Measurements from ENCODE around the gene MXI1.
"Not testable (repeated sequence)": the region's sequence is repeated elsewhere in the genome, so short reads cannot be mapped to it uniquely, and the experiment has no call there.

MXI1 gene

DNA sequence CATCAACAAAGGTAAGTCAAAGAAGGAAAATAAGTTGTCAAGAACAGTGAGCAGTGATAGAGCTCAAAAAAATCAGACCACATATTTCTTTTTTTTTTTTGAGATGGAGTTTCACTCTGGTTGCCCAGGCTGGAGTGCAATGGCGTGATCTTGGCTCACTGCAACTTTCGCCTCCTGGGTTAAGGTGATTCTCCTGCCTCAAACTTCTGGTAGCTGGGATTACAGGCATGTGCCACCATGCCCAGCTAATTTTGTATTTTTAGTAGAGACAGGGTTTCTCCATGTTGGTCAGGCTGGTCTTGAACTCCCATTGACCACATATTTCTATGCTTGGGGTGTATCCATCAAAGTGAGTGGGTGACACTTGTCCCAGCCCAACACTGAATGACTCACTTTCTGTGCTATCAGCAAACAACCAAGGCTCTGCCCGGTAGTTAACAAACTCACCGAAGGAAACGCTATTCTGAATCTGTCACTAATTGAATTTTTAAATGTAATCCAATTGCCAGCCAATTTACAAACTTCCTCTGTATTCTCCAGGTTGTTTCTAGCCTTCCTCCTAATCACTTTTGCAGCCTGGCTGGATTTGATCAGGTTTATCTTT, 116.9 kb downstream of the MXI1 start:
- intact Hi-C loops (cut with micrococcal nuclease) = no loop called here
- peaks cover 4% of the 10 kb centered on the region for H3K9me3 Mint-ChIP-seq
- H3K4me1 Mint-ChIP-seq (ENCODE audit: low read depth) = no peaks in the 10 kb centered on the region
- H3K4me3 Mint-ChIP-seq = no peak overlapping the region
- no peaks in the 10 kb centered on the region for H3K36me3 Mint-ChIP-seq (ENCODE audit: low read depth)
- H3K27ac Mint-ChIP-seq = no peak overlapping the region
- peaks cover 14% of the 10 kb centered on the region for H3K27me3 Mint-ChIP-seq

DNA sequence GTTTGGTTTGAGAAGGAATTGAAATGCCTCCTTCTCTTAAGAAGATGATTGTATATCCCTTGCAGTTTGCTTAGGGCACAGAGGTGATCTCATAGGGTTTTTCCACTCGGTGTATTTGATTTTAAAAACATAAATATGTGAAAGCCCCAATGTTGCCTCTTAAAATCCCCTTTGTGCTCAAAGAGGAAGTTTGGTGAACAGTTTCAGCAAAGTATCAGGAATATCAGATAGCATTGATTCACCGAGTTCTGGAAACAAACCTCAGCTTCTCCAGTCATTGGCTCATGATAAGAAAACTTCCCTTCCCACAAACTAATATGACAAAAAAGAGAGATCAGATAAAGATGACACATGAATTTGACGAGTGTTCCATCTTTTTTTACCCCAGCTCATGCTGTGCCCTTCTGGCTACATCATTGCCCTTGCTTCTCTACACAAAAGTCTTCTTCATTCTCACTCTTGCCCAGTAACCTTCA, 117.4 kb downstream of the MXI1 start:
- peaks cover 14% of the 10 kb centered on the region for H3K27me3 Mint-ChIP-seq
- no peaks in the 10 kb centered on the region for H3K36me3 Mint-ChIP-seq (ENCODE audit: low read depth)
- H3K27ac Mint-ChIP-seq = no peak overlapping the region
- intact Hi-C loops (cut with micrococcal nuclease) = no loop called here
- peaks cover 10% of the 10 kb centered on the region for H3K9me3 Mint-ChIP-seq
- no peak overlapping the region for H3K4me3 Mint-ChIP-seq
- no peaks in the 10 kb centered on the region for H3K4me1 Mint-ChIP-seq (ENCODE audit: low read depth)

DNA sequence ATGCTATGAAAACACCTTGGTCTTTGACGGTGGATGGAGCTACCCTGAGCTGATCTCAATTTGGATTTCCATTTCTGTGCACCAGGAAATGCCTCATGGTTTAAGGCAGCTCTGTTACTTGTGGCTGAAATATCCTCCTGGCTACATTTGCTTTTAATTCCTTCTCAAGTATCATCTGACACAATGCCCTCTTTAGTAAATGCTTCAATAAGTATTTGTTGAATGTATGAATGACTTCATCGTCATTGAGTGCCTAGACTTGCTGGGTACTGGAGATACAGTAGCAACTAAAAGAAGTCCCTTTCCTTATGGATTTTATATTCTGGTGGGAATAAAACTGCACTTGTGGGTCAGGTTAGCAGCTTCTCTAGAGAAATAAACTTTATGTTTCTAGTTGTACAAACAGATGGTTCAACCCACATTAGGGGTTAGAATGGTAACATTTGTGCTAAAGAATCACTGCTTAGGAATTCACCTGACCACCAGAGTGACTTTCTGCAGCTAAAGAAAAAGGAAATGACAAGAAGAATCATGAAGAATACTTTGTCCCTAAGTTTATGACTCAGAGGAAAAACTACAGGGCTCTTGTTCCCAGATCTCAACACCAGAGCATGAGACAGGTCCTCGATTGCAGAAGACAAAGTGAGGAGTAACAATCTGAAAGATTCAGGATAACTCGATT, 119.1 kb downstream of the MXI1 start:
- intact Hi-C loops (cut with micrococcal nuclease) = no loop called here
- H3K4me1 Mint-ChIP-seq (ENCODE audit: low read depth) = no peaks in the 10 kb centered on the region
- no peak overlapping the region for H3K27ac Mint-ChIP-seq
- peaks cover 26% of the 10 kb centered on the region for H3K9me3 Mint-ChIP-seq
- peaks cover 14% of the 10 kb centered on the region for H3K27me3 Mint-ChIP-seq
- no peak overlapping the region for H3K4me3 Mint-ChIP-seq
- H3K36me3 Mint-ChIP-seq (ENCODE audit: low read depth) = no peaks in the 10 kb centered on the region

DNA sequence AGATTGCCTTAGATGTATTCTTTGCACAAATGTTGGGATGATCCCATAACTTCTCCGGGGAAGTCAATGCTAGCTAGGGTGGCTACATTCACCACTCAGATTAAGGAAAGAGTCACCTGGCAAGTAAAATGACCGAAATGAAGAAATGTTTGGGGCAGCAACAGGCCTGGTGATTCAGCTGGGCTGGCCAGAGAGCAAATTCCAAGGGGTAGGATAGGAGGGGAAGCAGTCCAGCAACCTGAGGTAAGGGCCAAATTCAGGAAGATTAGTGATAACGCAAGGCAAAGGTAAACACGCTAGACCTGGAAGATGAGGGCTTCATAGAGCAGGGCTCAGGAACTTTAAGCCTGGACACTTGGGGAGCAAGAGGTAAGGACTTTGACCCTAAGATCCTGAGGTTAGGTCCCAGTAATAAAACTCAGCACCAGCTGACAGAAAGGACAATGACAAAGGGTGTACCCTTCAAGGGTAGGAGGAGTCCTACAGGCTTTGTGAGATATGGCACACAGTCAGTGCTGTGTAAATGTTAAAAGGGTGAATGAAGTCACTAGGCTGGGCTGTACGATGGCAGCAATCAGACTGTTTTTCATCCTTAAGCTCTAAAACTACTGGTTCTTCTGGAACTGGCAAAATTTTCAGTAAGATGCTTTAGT, 120.0 kb downstream of the MXI1 start:
- peaks cover 12% of the 10 kb centered on the region for H3K27me3 Mint-ChIP-seq
- H3K4me1 Mint-ChIP-seq (ENCODE audit: low read depth) = no peaks in the 10 kb centered on the region
- H3K4me3 Mint-ChIP-seq = no peak overlapping the region
- no peaks in the 10 kb centered on the region for H3K36me3 Mint-ChIP-seq (ENCODE audit: low read depth)
- intact Hi-C loops (cut with micrococcal nuclease) = no loop called here
- H3K9me3 Mint-ChIP-seq = peaks cover 27% of the 10 kb centered on the region
- H3K27ac Mint-ChIP-seq = no peak overlapping the region

DNA sequence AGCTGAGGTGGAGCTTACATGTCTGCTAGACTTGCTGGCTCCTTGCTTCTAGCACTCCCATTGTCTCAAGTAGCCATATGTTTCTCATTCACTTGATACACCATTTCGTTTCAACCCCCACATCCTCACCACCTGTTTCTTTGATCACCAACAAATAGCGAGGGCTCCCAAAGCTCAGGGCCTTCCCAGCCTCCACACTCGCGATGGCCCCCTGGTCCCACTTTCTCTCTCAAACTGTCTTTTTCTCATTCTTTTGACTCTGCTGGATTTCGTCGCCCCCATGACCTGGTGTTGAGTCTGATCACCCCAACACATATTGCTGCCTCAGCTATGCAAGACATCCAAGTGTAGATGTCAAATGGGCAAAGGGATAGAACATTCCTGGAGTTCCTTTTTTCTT, 123.3 kb downstream of the MXI1 start:
- intact Hi-C loops (cut with micrococcal nuclease) = no loop called here

DNA sequence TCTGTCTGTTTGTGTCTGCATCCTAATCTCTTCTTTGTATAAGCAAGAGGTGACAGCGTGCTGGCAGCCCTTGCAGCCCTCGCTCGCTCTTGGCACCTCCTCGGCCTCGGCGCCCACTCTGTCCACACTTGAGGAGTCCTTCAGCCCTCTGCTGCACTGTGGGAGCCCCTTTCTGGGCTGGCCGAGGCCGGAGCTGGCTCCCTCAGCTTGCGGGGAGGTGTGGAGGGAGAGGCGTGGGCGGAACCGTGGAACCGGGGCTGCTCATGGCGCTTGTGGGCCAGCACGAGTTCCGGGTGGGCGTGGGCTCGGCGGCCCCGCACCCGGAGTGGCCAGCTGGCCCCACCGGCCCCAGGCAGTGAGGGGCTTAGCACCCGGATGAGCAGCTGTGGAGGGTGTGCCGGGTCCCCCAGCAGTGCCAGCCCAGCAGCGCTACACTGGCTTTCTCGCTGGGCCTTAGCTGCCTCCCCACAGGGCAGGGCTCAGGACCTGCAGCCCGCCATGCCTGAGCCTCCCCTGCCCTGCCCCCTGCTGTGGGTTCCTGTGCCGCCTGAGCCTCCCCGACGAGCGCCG, 123.9 kb downstream of the MXI1 start:
- H3K4me1 Mint-ChIP-seq (ENCODE audit: low read depth) = not testable (repeated sequence)

More for the DNA sequence above, 123.3 kb downstream of the MXI1 start:
- no peak overlapping the region for H3K4me3 Mint-ChIP-seq
- H3K36me3 Mint-ChIP-seq (ENCODE audit: low read depth) = no peaks in the 10 kb centered on the region
- H3K9me3 Mint-ChIP-seq = peaks cover 27% of the 10 kb centered on the region
- H3K4me1 Mint-ChIP-seq (ENCODE audit: low read depth) = no peaks in the 10 kb centered on the region
- H3K27ac Mint-ChIP-seq = no peak overlapping the region
- H3K27me3 Mint-ChIP-seq = peaks cover 8% of the 10 kb centered on the region

DNA sequence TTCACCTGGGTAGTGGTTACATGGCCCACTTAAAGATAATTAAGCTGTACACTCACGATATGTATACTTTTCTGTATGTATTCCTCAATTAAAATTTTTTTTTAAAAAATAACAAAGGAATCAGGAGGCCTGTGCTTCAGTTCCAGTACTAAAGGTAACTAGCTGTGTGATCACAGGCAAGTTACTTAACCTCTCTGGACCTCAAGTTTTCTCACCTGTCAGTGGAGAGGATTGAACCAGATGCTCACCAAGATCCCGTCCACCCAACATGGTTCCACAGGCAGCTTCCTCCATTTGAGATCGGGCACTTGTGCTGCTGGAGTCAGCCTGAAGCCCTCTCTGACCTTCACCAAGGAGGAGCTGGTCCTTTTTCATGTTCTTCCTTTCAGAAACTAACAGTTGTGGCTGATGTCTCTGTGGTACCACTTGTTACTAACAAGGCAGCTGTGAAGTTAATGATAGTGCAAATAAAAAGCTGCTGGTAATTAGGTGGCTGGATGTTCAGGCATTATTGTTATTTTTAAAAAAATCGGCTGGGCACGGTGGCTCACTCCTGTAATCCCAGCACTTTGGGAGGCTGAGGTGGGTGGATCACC, 126.8 kb downstream of the MXI1 start:
- H3K27me3 Mint-ChIP-seq = peaks cover 2% of the 10 kb centered on the region
- intact Hi-C loops (cut with micrococcal nuclease) = no loop called here
- H3K27ac Mint-ChIP-seq = no peak overlapping the region
- H3K9me3 Mint-ChIP-seq = peaks cover 24% of the 10 kb centered on the region
- H3K4me1 Mint-ChIP-seq (ENCODE audit: low read depth) = no peaks in the 10 kb centered on the region
- H3K4me3 Mint-ChIP-seq = no peak overlapping the region
- no peaks in the 10 kb centered on the region for H3K36me3 Mint-ChIP-seq (ENCODE audit: low read depth)

More for the DNA sequence above, 123.9 kb downstream of the MXI1 start:
- peaks cover 27% of the 10 kb centered on the region for H3K9me3 Mint-ChIP-seq
- intact Hi-C loops (cut with micrococcal nuclease); H3K27ac Mint-ChIP-seq; H3K4me3 Mint-ChIP-seq; H3K36me3 Mint-ChIP-seq (ENCODE audit: low read depth); H3K27me3 Mint-ChIP-seq: not testable (repeated sequence)

DNA sequence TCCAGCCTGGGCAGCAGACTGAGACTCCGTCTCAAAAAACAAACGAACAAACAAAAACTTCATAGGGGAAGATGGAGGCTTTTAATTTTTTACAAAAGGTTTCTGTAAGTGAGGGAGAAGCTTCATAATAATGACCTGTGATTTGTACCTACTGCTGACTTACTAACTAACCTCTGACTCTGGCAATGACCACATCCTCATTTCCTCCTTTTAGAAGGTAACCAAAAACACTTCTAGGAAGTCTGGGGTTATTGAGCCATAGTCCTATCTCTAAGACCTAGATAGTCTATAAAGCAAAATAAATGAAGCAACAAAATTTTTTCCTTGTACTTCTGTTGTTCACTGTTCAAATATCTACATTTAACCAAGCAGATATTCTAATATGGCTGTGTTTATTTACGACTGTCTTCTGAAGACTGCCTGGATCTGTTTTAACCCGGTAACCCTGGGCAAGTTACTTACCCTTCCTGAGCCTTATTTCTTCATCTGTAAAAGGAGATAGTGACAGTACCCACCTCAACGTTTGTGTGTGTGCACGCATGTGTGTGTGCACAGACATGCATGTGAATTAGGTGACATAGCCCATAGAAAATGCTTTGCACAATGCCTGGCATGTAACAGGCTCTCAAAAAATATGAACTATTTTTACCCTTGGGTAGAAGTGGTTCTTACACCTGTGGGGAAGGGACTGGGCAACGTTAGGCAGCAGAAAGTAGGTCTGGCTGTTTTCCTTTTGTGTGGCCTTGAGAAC, 128.1 kb downstream of the MXI1 start:
- H3K27ac Mint-ChIP-seq = no peak overlapping the region
- intact Hi-C loops (cut with micrococcal nuclease) = no loop called here

DNA sequence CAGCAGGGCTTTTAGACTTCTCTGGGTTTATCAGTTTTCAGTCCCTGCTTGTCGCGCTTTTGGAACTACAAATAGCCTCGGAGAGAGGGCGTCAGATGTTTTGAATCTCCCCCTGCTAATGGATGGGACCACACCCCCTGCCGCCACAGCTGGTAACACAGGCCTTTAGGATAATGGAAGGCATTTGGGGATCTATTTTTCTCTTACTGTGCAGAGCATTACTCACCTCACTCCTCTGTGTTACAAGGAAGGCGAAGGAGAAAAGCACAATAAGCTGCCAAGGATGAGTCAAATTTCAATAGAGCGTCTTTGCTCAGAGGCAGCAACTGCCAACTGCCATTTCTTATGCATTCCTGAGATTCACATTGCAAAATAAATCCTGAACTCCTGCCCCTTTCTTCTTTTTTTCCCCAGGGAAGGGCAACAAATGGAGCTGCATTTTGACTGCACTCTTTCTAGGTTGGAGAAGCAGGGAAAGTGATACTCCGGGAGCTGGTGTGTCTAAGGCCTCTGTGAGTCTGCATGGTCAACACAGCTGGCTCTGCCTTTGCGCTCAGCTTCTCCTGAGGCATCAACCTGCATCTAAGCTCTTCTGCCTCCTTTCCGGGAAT, 128.8 kb downstream of the MXI1 start:
- Mint-ChIP-seq H3K27ac (no peak overlapping the region), H3K4me1 (ENCODE audit: low read depth) (no peaks in the 10 kb centered on the region), H3K9me3 (peaks cover 3% of the 10 kb centered on the region), H3K36me3 (ENCODE audit: low read depth) (no peaks in the 10 kb centered on the region), H3K4me3 (no peak overlapping the region), H3K27me3 (peaks cover 2% of the 10 kb centered on the region)
- intact Hi-C loops (cut with micrococcal nuclease) = no loop called here

More for the DNA sequence above, 128.1 kb downstream of the MXI1 start:
- H3K36me3 Mint-ChIP-seq (ENCODE audit: low read depth) = no peaks in the 10 kb centered on the region
- H3K27me3 Mint-ChIP-seq = peaks cover 2% of the 10 kb centered on the region
- H3K4me3 Mint-ChIP-seq = no peak overlapping the region
- H3K4me1 Mint-ChIP-seq (ENCODE audit: low read depth) = no peaks in the 10 kb centered on the region
- H3K9me3 Mint-ChIP-seq = peaks cover 11% of the 10 kb centered on the region

Measured in dendritic cell treated with granulocyte-macrophage colony-stimulating factor and Interleukin-4, amounts not matched to agents 40 ng/mL and 50 ng/mL, for 4 days (primary cell).